Hepatocyte (in vitro differentiated cells): ENCODE measurements around the gene OR4D9.

Experiments
- CTCF ChIP-seq: fragments of 200-600 bp; sonication (generic); IDR thresholded peaks from 2 replicates; pipeline ENCODE4 v1.5.1; 2016; ENCODE audit warnings: antibody characterized with exemption, mild to moderate bottlenecking; ENCODE audit not compliant: poor library complexity
- EZH2 ChIP-seq: fragments of 200-600 bp; sonication (generic); IDR thresholded peaks from 2 replicates; pipeline ENCODE4 v1.6.1; 2016; ENCODE audit warnings: antibody characterized with exemption, mild to moderate bottlenecking, borderline replicate concordance
- EZH2phosphoT487 ChIP-seq: fragments of 200-600 bp; sonication (generic); IDR thresholded peaks from one replicate; pipeline ENCODE4 v1.6.1; 2018; ENCODE audit warnings: antibody characterized with exemption, mild to moderate bottlenecking, low read depth, moderate library complexity; ENCODE audit not compliant: unreplicated experiment, severe bottlenecking

GRCh38 chr11:59558270-59558643 is 46.9 kb downstream of the OR4D9 start:
- TF ChIP-seq CTCF (no peak), EZH2phosphoT487 (no peak), EZH2 (no peak)
